Peyer's patch (tissue), 4 donors: ENCODE measurements around the gene CCNG1.

Source experiments
- POLR2A ChIP-seq, 2 donors: fragments of 450-650 bp; IDR thresholded peaks; one replicate each; pipeline ENCODE4 v1.5.1; 2017; ENCODE audit warnings: antibody characterized with exemption in 2 of 2, mild to moderate bottlenecking in 2 of 2, moderate library complexity in 2 of 2
- TF ChIP-seq, protein P1 (sequence below), 6 experiments: fragments of 450-650 bp in 4 of 6; fragments of 200-600 bp in 2 of 6; sonication (generic) in 1 of 6; IDR thresholded peaks; one replicate each; pipeline ENCODE4 v1.5.1; 2017 to 2019; ENCODE audit warnings: antibody characterized with exemption in 6 of 6, mild to moderate bottlenecking in 3 of 6, moderate library complexity in 1 of 6

GRCh38 chr5:163448491-163448890 is 11.1 kb downstream of the CCNG1 start:
- TF ChIP-seq, protein P1, sequence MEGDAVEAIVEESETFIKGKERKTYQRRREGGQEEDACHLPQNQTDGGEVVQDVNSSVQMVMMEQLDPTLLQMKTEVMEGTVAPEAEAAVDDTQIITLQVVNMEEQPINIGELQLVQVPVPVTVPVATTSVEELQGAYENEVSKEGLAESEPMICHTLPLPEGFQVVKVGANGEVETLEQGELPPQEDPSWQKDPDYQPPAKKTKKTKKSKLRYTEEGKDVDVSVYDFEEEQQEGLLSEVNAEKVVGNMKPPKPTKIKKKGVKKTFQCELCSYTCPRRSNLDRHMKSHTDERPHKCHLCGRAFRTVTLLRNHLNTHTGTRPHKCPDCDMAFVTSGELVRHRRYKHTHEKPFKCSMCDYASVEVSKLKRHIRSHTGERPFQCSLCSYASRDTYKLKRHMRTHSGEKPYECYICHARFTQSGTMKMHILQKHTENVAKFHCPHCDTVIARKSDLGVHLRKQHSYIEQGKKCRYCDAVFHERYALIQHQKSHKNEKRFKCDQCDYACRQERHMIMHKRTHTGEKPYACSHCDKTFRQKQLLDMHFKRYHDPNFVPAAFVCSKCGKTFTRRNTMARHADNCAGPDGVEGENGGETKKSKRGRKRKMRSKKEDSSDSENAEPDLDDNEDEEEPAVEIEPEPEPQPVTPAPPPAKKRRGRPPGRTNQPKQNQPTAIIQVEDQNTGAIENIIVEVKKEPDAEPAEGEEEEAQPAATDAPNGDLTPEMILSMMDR (IDR thresholded peaks at IDR 0.05): no peak
- no peak for TF ChIP-seq POLR2A (IDR thresholded peaks at IDR 0.05)
